ENCODE data around the gene ONECUT3. TPM values are rescaled to one million over a fixed set of nuclear protein-coding genes. Genes with fewer than 3 reads are reported as not detected.

Gene ONECUT3
- polyA plus RNA-seq, 1 donor = 1.6 TPM

DNA sequence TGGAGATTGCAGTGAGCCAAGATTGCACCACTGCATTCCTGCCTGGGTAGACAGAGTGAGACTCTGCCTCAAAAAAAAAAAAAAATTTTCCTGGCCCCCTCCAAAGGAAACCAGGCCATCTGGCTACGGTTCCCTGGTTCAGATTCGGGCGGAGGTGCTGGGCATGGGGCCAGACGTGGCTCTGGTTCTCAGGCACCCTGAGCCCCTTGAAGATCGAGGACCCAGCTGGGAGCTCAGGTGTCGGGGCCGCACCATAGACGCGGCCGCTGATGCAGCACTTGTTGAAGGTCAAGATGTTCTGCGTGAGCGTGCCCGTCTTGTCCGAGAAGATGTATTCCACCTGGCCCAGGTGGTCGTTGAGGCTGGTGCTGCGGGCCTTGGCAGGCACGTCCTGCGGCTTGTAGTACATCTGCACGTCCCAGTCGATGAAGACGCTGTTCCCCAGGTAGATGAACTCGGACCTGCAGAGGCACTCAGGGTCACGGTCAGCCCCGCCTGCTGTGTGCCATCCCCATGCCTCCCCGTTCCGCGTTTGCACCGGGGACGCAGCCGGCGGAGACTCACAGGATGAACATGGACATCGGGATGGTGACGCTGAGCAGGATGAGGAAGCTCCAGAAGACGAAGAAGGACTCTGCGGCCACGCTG lies 46.5 kb downstream of the ONECUT3 start:
- Histone ChIP-seq H3K27me3 (ENCODE audit: control insufficient read depth, insufficient read depth, low read length) (peaks cover 27% of the 10 kb centered on the region), H3K36me3 (ENCODE audit: control insufficient read depth, insufficient read depth, low read length) (no peaks in the 10 kb centered on the region), H3K27ac (ENCODE audit: low read length) (no peak overlapping the region), H3K4me3 (ENCODE audit: low read length) (no peak overlapping the region), H3K4me1 (ENCODE audit: control insufficient read depth, insufficient read depth, low read length) (no peaks in the 10 kb centered on the region), H3K9me3 (ENCODE audit: control insufficient read depth, low read depth, low read length) (peaks cover 9% of the 10 kb centered on the region)
- no CpG with 5 or more reads among the region's 36 CpGs for WGBS (ENCODE audit: insufficient coverage, low lambda C conversion rate)
- DNase-seq = no peak

DNA sequence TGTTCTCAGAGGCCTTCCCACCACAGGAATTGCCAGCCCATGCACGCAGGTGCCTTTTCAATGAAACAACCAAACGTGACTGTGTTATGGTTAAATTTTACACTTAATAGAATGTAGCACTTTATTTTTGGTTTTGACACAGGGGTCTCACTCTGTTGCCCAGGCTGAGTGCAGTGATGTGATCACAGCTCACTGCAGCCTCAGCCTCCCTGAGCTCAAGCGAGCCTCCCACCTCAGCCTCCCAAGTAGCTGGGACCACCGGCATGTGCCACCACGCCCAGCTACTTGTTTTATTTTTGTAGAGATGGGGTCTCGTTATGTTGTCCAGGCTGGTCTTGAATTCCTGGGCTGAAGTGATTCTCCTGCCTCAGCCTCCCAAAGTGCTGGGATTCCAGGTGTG lies 51.6 kb downstream of the ONECUT3 start:
- no peak for DNase-seq
- no peaks in the 10 kb centered on the region for H3K36me3 ChIP-seq (ENCODE audit: control insufficient read depth, insufficient read depth, low read length)
- H3K27me3 ChIP-seq (ENCODE audit: control insufficient read depth, insufficient read depth, low read length) = peaks cover 3% of the 10 kb centered on the region
- no CpG with 5 or more reads among the region's 6 CpGs for WGBS (ENCODE audit: insufficient coverage, low lambda C conversion rate)
- H3K4me3 ChIP-seq (ENCODE audit: low read length) = no peak overlapping the region
- no peak overlapping the region for H3K27ac ChIP-seq (ENCODE audit: low read length)
- H3K4me1 ChIP-seq (ENCODE audit: control insufficient read depth, insufficient read depth, low read length) = no peaks in the 10 kb centered on the region
- H3K9me3 ChIP-seq (ENCODE audit: control insufficient read depth, low read depth, low read length) = no peaks in the 10 kb centered on the region

DNA sequence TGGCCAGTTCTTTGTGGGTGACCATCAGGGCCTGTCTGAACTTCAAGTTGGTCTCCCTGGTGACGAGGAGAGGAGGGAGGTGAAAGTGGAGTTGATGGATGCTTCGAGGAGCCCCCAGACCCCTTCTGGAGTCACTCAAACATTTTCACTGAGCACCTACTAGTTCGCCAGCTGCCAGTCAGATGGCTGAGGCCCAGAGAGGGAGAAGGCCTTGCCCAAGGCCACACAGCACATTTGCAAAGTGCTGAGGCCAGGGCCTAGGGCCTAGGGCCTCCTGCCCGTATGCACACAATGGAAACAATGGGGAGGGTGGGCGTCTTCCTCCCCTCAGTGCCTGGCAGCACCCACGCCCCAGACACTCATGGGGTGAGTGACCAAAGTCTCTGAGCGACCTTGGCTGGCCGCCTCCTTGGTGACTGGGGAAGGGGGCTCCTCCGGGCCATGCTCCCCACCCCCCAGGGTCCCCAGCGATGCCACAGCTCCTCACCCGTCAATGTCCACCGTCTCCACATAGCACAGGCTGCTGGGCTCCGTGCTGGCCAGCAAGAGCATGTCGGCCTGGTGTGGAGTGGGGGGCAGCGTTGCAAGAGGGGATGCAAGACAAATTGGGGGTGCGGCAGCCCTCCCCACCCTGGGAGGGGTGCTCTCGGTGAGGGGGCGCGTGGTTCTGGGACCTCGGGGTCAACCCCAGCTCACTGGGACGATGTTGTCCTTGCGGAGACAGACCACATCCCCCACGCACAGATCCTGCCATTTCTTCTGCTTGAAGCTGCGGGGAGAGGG lies 52.3 kb downstream of the ONECUT3 start:
- DNase-seq = no peak
- peaks cover 3% of the 10 kb centered on the region for H3K27me3 ChIP-seq (ENCODE audit: control insufficient read depth, insufficient read depth, low read length)
- no peak overlapping the region for H3K4me3 ChIP-seq (ENCODE audit: low read length)
- H3K9me3 ChIP-seq (ENCODE audit: control insufficient read depth, low read depth, low read length) = no peaks in the 10 kb centered on the region
- no peak overlapping the region for H3K27ac ChIP-seq (ENCODE audit: low read length)
- no peaks in the 10 kb centered on the region for H3K36me3 ChIP-seq (ENCODE audit: control insufficient read depth, insufficient read depth, low read length)
- no CpG with 5 or more reads among the region's 24 CpGs for WGBS (ENCODE audit: insufficient coverage, low lambda C conversion rate)
- H3K4me1 ChIP-seq (ENCODE audit: control insufficient read depth, insufficient read depth, low read length) = no peaks in the 10 kb centered on the region

DNA sequence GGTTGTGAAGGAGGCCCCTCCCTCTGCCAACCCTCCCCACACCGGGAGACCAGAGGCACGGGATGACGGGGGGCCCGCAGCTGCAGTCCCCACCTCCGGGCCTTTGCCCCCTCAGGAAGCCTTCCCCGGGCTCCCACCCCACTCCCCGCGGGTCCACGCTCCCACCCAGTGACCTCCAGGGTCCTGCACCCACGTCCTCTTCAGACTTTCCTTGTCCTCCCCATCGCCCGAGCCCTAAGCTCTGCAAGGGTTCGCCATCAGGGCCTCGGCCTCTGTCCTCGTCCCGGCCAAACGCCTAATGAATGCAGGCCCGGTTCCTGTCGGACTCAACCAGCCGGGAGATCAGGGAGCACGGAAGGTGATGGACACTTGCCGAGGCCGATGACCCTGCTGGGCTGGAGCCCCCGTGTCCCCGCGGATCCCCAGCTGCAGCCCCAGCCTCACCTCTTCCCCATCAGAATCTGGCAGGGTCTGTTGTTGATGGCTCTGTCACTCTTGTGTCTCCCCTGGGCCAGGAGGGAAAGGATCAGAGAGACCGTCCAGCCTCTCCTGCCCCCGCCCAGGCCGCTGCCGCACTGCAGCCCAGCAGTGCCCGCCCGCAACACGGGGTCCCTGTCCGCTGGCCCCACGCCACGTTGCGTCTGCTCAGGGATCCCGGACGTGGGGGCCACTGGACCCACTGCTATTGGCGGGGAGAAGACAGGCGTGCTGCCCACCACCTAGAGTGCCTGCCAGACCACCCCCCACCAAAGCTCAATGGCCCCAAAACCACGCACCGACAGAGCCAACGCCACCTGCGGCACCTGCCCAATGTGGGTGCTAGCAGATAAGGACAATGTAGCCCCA lies 53.1 kb downstream of the ONECUT3 start:
- H3K36me3 ChIP-seq (ENCODE audit: control insufficient read depth, insufficient read depth, low read length) = no peaks in the 10 kb centered on the region
- H3K4me3 ChIP-seq (ENCODE audit: low read length) = no peak overlapping the region
- H3K27me3 ChIP-seq (ENCODE audit: control insufficient read depth, insufficient read depth, low read length) = peaks cover 3% of the 10 kb centered on the region
- WGBS (ENCODE audit: insufficient coverage, low lambda C conversion rate) = no CpG with 5 or more reads among the region's 45 CpGs
- H3K9me3 ChIP-seq (ENCODE audit: control insufficient read depth, low read depth, low read length) = no peaks in the 10 kb centered on the region
- no peak overlapping the region for H3K27ac ChIP-seq (ENCODE audit: low read length)
- H3K4me1 ChIP-seq (ENCODE audit: control insufficient read depth, insufficient read depth, low read length) = no peaks in the 10 kb centered on the region
- no peak for DNase-seq

DNA sequence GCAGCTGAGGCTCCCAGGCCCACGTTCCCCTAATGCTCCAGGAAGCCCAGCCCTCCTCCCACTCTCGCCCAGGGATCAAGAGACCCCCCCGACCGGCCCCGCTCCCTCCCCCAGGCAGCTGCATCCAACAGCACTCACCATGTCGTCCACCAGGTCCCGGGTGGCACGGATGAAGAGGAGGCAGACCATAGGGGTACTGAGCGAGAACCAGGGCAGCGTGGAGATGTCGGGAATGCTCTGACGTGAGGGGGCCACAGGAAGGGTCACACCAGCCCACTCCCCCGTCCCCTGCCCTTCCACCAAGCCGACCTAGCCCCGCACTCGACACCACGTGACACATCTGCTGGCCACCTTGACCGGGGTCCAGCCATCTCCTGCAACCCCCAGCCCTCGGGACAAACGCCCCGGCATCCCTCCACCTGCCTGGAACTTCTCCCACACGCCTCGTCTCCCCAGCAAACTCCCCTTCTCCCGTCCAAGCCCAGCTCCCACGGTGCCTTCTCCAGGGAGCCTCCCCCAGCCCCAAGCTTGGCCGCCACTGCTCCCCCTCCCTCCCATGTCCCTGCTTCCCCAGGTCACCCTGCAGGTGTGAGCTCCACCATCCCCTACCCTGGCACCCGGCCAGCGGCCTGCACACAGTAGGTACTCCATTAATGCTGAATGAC lies 53.9 kb downstream of the ONECUT3 start:
- no peak for DNase-seq
- H3K27me3 ChIP-seq (ENCODE audit: control insufficient read depth, insufficient read depth, low read length) = peaks cover 3% of the 10 kb centered on the region
- H3K4me1 ChIP-seq (ENCODE audit: control insufficient read depth, insufficient read depth, low read length) = no peaks in the 10 kb centered on the region
- H3K9me3 ChIP-seq (ENCODE audit: control insufficient read depth, low read depth, low read length) = no peaks in the 10 kb centered on the region
- H3K4me3 ChIP-seq (ENCODE audit: low read length) = no peak overlapping the region
- no CpG with 5 or more reads among the region's 28 CpGs for WGBS (ENCODE audit: insufficient coverage, low lambda C conversion rate)
- no peaks in the 10 kb centered on the region for H3K36me3 ChIP-seq (ENCODE audit: control insufficient read depth, insufficient read depth, low read length)
- no peak overlapping the region for H3K27ac ChIP-seq (ENCODE audit: low read length)

DNA sequence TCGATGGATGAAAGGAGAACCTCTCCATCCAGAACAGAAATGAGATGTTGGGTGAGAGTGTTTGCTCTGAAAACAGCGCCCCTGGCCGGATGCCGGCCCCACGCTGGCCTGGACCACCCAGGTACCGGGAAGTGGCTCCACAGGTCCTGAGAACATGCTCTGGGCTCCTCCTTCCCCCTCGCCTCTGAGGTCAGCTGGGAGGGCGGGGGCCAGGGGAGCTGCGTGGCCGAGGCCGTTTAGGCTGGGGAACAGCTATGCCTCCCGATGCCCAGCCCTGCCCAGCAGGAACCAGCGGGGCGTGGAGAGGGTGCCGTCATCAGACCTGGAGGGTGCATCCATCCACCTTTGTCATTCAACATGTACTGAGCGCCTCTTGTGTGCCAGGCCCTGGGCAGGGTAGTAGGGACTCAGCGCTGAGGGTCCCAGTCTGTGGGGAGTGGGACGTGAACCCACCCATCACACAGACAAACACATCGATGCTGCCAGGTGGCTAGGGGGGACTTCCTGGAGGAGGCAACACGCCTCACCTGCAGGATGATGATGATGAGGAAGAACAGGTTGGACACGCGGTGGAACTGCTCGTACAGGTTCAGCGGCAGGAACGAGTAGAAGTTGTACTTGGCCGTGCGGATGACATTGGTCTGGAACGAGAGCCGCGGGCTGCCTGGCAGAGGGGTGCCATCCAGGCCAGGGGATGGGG lies 54.5 kb downstream of the ONECUT3 start:
- Histone ChIP-seq H3K27me3 (ENCODE audit: control insufficient read depth, insufficient read depth, low read length) (peaks cover 3% of the 10 kb centered on the region), H3K4me3 (ENCODE audit: low read length) (no peak overlapping the region), H3K27ac (ENCODE audit: low read length) (no peak overlapping the region), H3K36me3 (ENCODE audit: control insufficient read depth, insufficient read depth, low read length) (no peaks in the 10 kb centered on the region), H3K4me1 (ENCODE audit: control insufficient read depth, insufficient read depth, low read length) (peaks cover 3% of the 10 kb centered on the region), H3K9me3 (ENCODE audit: control insufficient read depth, low read depth, low read length) (no peaks in the 10 kb centered on the region)
- DNase-seq = no peak
- WGBS (ENCODE audit: insufficient coverage, low lambda C conversion rate) = no CpG with 5 or more reads among the region's 30 CpGs

DNA sequence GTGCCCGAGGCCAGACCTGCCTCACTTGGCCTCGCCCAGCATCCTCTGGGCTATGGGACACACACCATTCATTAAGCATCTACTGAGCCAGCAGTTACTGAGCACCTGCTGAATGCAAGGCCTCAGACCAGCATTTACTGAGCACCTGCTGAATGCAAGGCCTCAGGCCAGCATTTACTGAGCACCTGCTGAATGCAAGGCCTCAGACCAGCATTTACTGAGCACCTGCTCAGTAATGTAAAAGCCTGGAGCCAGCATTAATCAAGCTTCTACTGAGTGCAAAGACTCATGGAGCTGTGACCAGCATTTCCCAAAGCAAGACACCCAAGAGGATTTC lies 55.1 kb downstream of the ONECUT3 start:
- H3K9me3 ChIP-seq (ENCODE audit: control insufficient read depth, low read depth, low read length) = no peaks in the 10 kb centered on the region
- WGBS (ENCODE audit: insufficient coverage, low lambda C conversion rate) = no CpG with 5 or more reads among the region's 2 CpGs
- H3K27ac ChIP-seq (ENCODE audit: low read length) = no peak overlapping the region
- no peak for DNase-seq
- H3K4me3 ChIP-seq (ENCODE audit: low read length) = no peak overlapping the region
- peaks cover 8% of the 10 kb centered on the region for H3K4me1 ChIP-seq (ENCODE audit: control insufficient read depth, insufficient read depth, low read length)
- no peaks in the 10 kb centered on the region for H3K36me3 ChIP-seq (ENCODE audit: control insufficient read depth, insufficient read depth, low read length)
- peaks cover 3% of the 10 kb centered on the region for H3K27me3 ChIP-seq (ENCODE audit: control insufficient read depth, insufficient read depth, low read length)

DNA sequence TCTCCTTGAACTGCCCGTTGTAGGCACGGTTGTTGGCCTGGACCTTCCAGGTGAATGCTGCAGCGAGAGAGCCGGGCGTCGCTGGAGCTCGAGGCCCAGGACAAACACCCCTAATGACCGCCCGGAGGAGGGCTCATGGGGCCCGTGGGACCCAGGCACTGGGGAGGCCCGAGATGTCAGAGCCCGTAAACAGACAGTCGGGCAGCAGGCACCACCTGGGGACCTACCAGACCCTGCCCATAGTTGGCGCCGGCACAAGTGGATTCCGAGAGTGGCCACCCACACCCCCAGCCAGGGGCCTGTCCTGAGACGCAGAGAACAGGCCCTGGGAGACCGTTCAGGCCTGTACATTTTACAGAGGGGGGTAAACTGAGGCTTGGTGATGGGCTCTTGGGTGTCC lies 56.4 kb downstream of the ONECUT3 start:
- peaks cover 3% of the 10 kb centered on the region for H3K27me3 ChIP-seq (ENCODE audit: control insufficient read depth, insufficient read depth, low read length)
- no peak for DNase-seq
- WGBS (ENCODE audit: insufficient coverage, low lambda C conversion rate) = no CpG with 5 or more reads among the region's 18 CpGs
- no peaks in the 10 kb centered on the region for H3K9me3 ChIP-seq (ENCODE audit: control insufficient read depth, low read depth, low read length)
- H3K4me1 ChIP-seq (ENCODE audit: control insufficient read depth, insufficient read depth, low read length) = peaks cover 8% of the 10 kb centered on the region
- no peak overlapping the region for H3K4me3 ChIP-seq (ENCODE audit: low read length)
- H3K36me3 ChIP-seq (ENCODE audit: control insufficient read depth, insufficient read depth, low read length) = peaks cover under 1% of the 10 kb centered on the region
- no peak overlapping the region for H3K27ac ChIP-seq (ENCODE audit: low read length)

DNA sequence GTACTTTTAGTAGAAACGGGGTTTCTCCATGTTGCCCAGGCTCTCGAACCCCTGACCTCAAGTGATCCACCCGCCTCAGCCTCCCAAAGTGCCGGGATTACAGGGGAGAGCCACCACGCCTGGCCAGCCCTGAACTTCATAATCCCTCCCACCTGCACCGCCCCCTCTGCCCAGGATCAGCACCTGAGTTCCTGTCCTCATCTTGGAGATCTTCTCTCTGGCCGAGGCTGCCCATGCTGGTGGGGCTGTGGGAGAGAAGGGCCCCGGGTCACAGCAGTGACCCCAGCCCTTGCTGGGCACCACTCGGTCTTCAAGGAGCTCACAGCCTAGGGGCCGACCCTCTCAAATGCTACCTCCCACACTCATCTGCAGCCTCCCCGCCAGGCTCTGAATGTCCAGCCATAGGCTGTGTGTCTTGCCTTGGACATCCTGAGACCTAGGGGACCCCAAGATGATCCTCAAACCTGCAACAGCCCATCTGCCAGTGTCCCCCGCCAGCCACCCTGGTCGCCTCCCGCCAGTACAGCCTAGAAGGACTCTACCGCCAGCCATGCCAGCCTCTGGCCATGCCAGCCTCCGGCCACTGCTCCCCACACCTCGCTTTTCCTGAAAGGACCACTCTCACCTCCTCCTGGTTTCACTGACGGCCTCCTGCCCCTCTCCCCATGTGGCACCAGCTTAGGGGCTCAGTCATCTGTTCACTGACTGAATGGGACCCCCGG lies 57.3 kb downstream of the ONECUT3 start:
- DNase-seq = no peak
- no peak overlapping the region for H3K4me3 ChIP-seq (ENCODE audit: low read length)
- WGBS (ENCODE audit: insufficient coverage, low lambda C conversion rate) = no CpG with 5 or more reads among the region's 19 CpGs
- peaks cover 8% of the 10 kb centered on the region for H3K4me1 ChIP-seq (ENCODE audit: control insufficient read depth, insufficient read depth, low read length)
- no peaks in the 10 kb centered on the region for H3K9me3 ChIP-seq (ENCODE audit: control insufficient read depth, low read depth, low read length)
- H3K36me3 ChIP-seq (ENCODE audit: control insufficient read depth, insufficient read depth, low read length) = peaks cover 9% of the 10 kb centered on the region
- H3K27ac ChIP-seq (ENCODE audit: low read length) = no peak overlapping the region
- H3K27me3 ChIP-seq (ENCODE audit: control insufficient read depth, insufficient read depth, low read length) = peaks cover 3% of the 10 kb centered on the region

All from large intestine (tissue), 3 donors.